MCF 10A (cell line): ENCODE data around the gene PRKAR1B. TPM values are rescaled to one million over a fixed set of nuclear protein-coding genes. Genes with fewer than 3 reads are reported as not detected.

Experiments used
- BruUV-seq: library from RNA; stranded (reverse); fragments of 400-500 nt; replicated peaks from 2 replicates; lab custom pipeline; 2021; lab: Mats Ljungman, UMichigan
- CTCF ChIA-PET: fragments of 300-600 bp; sonication (Branson Sonifier 250); formaldehyde crosslinking; extraction: SDS; loops from one replicate; lab custom pipeline; 2021; ENCODE audit warnings: antibody characterized with exemption, inconsistent platforms; lab: Yijun Ruan, JAX
- POLR2A ChIA-PET: fragments of 300-600, 350-650 bp; sonication (Branson Sonifier 250); formaldehyde crosslinking; extraction: SDS; loops from one replicate; lab custom pipeline; 2020; ENCODE audit warnings: antibody characterized with exemption, inconsistent platforms; lab: Yijun Ruan, JAX
- DNase-seq: peaks from one replicate; pipeline ENCODE4 v3.0.0-alpha.2; 2018; ENCODE audit not compliant: unreplicated experiment
- H3K27ac Mint-ChIP-seq: one replicate; pipeline ENCODE4 v1.8.0; 2022; ENCODE audit warnings: mild to moderate bottlenecking, low read depth, mixed read lengths; ENCODE audit not compliant: unreplicated experiment
- H3K27me3 Mint-ChIP-seq: one replicate; pipeline ENCODE4 v1.8.0; 2022; ENCODE audit warnings: mixed read lengths; ENCODE audit not compliant: insufficient read depth, unreplicated experiment
- H3K36me3 Mint-ChIP-seq: one replicate; pipeline ENCODE4 v1.8.0; 2022; ENCODE audit warnings: mild to moderate bottlenecking, moderate library complexity, mixed read lengths; ENCODE audit not compliant: insufficient read depth, unreplicated experiment
- H3K4me1 Mint-ChIP-seq: one replicate; pipeline ENCODE4 v1.8.0; 2022; ENCODE audit warnings: mixed read lengths; ENCODE audit not compliant: insufficient read depth, unreplicated experiment
- H3K4me3 Mint-ChIP-seq: one replicate; pipeline ENCODE4 v1.8.0; 2022; ENCODE audit warnings: mild to moderate bottlenecking, moderate library complexity, mixed read lengths; ENCODE audit not compliant: unreplicated experiment
- H3K9me3 Mint-ChIP-seq: one replicate; pipeline ENCODE4 v1.8.0; 2022; ENCODE audit warnings: mixed read lengths; ENCODE audit not compliant: unreplicated experiment
- CTCF ChIP-seq: fragments of 200-600 bp; IDR thresholded peaks from one replicate; pipeline ENCODE4 v1.8.0; 2022; ENCODE audit warnings: antibody characterized with exemption, mild to moderate bottlenecking; ENCODE audit not compliant: unreplicated experiment
- intact Hi-C: fragments of 100-400 bp; cut with micrococcal nuclease; formaldehyde crosslinking; loops from 2 replicates; pipeline ENCODE4 v1.14.1; 2022
- total RNA-seq: library from RNA; stranded (reverse); gene quantifications from 2 replicates; pipeline ENCODE4 v1.2.3, GENCODE V29; 2022

PRKAR1B gene
- total RNA-seq, 1 experiment from 2014 or later: 31.5 TPM

- CTCF ChIA-PET: interaction anchor here (1.6 to 1.9 kb wide), 2 partner anchors 10 to 408 kb away, joined by 3 to 7 read pairs; no protein-coding TSS in a partner anchor
- intact Hi-C loops: no loop called here
- Mint-ChIP-seq H3K36me3 (peaks cover 36% of the 10 kb centered on the region), H3K4me1 (peaks cover 5% of the 10 kb centered on the region), H3K27ac (no peak overlapping the region), H3K4me3 (no peak overlapping the region), H3K27me3 (no peaks in the 10 kb centered on the region), H3K9me3 (no peaks in the 10 kb centered on the region)
- POLR2A ChIA-PET: interaction anchor here (1.1 to 1.5 kb wide), 2 partner anchors 9 to 92 kb away, joined by 3 to 5 read pairs; no protein-coding TSS in a partner anchor
- no peak for DNase-seq
- BruUV-seq: no TSS peak
- no peak for TF ChIP-seq CTCF
Observed at GRCh38 chr7:741191-741671, 14.2 kb upstream of the PRKAR1B start.

DNA sequence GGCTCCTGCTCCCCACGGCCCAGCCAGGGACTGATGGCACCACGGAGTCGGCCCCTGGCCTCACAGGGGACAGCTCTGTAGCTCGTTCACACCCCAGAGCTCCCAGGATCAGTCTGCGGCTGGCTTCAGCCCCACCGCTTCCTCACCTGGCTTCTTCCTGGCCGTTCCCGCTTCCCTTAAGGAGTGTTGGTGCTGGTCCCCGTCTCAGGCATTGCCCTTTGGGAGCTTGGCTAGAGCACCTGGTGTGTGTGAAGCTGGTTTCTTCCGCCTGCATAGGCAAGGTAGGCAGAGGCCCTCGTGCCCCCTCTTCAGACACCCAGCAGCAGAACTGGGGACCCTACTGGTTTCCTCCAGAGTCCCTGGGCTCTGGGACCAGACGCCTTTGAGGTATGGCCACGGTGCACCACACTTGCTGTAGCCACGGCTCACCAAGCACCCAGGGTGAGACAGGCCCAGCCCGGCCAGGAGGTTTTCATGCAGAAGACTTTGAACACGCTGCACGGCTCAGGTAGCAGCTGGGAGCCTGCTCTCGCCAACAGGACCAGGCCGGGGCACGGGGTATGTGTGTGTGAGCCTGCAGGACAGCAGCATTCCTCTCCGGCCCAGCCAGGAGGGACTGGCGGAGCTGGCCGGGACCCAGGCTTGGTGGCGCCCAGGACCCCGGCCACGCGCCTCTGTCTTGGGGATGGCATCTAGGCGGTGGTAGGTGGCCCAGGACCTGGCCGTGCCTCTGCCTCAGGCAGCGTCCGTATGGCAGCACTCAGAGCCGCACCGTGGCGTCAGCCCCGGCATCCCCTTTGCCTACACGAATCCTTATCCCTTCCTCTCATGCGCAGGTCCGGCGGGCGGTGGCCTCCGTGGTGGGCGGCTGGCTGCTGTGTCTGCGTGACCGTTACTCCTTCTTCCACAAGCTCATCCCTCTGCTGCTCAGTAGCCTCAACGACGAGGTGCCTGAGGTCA lies 13.2 kb upstream of the PRKAR1B start:
- H3K4me1 Mint-ChIP-seq: peaks cover 5% of the 10 kb centered on the region
- no peaks in the 10 kb centered on the region for H3K27me3 Mint-ChIP-seq

GRCh38 chr7:739455-739982 lies 12.4 kb upstream of the PRKAR1B start:
- BruUV-seq: no TSS peak
- no peak overlapping the region for H3K4me3 Mint-ChIP-seq
- no peak overlapping the region for H3K27ac Mint-ChIP-seq
- peaks cover 25% of the 10 kb centered on the region for H3K36me3 Mint-ChIP-seq
- no peaks in the 10 kb centered on the region for H3K9me3 Mint-ChIP-seq
- CTCF ChIA-PET: interaction anchor here (0.7 kb wide), 1 partner anchor 78 kb away, joined by 3 read pairs; no protein-coding TSS in a partner anchor
- no peaks in the 10 kb centered on the region for H3K27me3 Mint-ChIP-seq
- no peak for DNase-seq
- TF ChIP-seq CTCF: no peak
- intact Hi-C loops: no loop called here
- POLR2A ChIA-PET: no interaction called here
- H3K4me1 Mint-ChIP-seq: peaks cover 5% of the 10 kb centered on the region

More for the DNA sequence above, 13.2 kb upstream of the PRKAR1B start:
- ChIA-PET POLR2A (interaction anchor here (1.1 kb wide), 1 partner anchor 8 kb away, joined by 5 read pairs; no protein-coding TSS in a partner anchor), CTCF (interaction anchor here (0.7 to 1.9 kb wide), 3 partner anchors 9 to 407 kb away, joined by 3 to 7 read pairs (median 3); no protein-coding TSS in a partner anchor)
- BruUV-seq: no TSS peak
- H3K4me3 Mint-ChIP-seq: no peak overlapping the region
- DNase-seq: no peak
- no peaks in the 10 kb centered on the region for H3K9me3 Mint-ChIP-seq
- H3K36me3 Mint-ChIP-seq: peaks cover 28% of the 10 kb centered on the region
- TF ChIP-seq CTCF: no peak
- intact Hi-C loops: no loop called here
- no peak overlapping the region for H3K27ac Mint-ChIP-seq
